ENCODE results near the gene MAP3K2.

Gene MAP3K2

DNA sequence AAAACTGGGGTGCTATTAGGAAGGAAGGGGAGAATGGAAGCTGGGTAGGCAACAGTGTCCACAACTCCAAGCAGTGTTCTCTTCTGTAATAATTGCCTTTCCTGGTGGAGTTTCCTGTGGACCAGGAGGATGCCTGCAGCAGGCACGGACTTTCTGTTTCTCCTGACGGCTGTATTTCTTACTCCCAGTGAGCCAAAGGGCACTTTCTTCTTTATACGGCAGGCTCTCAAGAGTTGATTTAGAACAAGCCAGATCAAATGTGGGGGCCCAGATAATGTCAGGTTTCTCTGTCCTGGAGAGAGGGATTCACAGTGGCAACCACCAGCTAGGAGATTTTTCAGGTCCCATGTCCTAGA is 17.5 kb upstream of the MAP3K2 start:
- no peak for DNase-seq

DNA sequence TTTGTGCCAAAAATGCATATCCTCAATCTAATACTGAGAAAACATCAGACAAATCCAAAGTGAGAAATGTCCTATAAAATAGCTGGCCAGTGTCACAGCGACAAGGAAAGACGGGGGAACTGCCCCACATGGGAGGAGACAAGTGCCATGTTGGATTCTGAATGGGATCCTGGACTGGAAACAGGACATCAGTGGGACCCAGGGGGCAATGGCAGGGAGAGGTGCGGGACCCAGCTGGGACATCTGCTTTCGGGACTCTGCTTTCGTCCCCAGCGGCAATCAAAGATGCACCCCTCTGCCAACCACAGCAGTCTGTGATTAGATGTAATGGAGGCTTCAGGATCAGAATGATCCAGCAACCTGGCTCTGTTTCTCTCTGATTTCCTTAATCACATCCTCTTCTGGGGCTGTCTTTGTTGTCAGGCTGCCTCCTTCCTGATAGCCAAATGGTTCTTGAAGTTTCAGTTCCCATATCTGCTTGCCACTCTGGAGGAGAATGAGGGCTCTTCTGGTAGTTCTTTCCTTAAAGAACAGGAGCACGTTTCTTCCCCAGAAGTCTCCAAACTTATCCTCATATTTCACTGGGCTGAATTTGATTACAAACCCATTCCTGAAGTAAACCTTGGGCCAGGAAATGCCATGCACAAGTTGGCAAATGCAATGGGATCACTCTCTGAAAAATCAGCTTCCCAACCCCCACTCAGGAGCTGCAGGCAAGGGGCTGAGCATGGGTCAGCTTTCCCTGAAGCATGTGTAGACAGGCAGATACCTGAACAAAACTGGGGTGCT is 16.9 kb upstream of the MAP3K2 start:
- no peak for DNase-seq

DNA sequence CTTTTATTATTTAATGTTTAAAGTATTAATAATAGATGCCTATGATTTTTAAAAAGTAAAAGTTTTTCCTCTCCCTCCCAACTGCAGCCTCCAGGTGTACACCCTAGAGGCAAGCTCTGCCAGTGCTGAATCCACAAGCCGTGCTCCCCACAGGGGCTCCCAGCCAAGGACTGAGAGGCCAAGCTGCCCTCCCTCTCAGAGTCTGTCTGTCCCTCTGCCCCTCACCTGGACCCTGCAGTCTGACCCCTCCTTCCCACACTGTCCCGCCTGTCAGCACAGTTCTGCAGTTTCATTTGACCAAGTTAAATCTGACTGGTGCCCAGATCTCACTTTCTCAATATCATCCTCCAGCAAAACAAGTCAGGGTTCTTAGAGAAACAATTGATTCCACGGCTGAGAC is 15.7 kb upstream of the MAP3K2 start:
- no peak for DNase-seq

DNA sequence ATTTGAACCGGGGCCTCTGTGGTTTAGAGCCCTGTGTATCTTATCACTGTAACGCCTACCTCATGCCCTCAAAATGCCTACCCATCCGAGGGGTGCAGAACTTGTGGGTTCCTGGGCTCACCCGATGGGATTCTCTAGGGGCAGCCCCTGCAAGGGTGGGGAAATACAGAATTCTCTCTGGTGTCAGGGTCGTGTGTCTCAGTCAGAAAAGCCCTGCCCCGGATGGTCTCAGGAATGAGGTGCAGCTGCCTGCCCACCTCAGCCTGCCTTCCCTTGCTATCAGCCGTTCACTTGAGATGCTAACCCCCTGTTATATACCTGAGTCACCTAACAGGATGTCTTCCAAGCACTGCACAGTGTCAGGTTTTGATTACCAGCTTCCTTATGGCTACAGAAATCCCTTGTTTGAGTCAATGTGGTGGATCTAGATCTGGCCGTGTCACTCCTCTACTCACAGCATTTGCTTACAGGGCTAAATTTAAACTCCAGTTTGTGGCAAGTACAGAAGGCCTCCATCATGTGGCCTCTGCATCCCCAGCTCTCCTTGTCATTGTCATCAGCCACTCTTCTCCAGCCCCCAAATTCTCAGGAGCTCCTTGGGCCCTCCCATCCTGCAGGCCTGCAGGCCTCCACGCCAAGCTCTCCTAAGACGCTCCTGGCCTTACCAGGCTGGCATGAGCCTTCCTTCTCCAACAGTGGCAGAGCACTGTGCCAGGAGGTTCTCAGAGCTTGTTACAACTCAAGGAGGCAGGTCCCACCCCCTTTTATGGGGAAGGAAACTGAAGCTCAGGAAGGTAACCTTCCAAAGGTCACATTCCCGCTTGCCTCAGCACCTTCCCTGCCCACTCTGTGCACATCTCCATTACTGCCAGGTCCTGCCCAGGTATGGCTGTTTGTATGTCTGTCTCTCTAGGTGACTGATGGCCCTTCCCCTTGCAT is 14.3 kb upstream of the MAP3K2 start:
- no peak for DNase-seq

DNA sequence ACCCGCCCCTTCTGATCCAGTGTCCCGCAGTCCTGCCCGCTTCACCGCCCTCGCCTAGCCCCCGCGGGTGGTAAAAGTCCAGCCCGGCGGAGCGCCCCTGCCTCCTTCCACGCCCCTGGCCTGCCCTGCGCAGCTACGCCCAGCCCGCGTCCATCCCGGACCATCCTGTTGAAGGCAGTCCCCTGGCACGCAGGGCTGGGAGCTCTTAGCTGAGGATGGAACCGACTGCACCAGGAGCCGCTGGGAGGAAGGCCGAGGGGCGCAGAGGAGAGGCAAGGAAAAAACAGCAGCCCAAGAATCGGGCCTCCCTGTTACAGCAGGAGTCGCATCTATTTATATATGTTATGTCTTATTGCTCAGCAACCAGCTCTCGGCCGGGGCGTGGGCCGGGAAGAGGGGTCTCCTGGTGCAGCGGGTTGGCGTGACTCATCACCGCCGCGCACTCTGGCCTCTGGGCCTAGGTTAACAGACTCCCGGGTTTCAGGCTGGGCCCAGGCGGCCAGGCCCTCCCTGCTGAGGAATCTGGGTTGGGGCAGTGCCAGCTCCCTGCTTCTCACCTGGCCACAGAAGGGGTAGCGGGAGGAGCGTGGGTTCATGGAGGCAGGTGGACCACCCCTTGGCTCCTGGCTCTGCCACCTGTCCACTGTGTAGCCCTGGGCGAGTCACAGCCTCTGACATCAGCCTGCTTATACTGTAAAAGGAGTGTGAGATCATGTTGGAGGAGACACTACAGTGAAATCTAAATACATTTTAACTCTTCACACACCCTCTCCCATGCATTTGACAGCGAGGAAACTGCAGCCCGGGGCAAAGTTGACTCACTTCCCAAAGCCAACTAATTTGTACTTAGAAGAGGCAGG is 13.4 kb upstream of the MAP3K2 start:
- DNase-seq, result no peak

DNA sequence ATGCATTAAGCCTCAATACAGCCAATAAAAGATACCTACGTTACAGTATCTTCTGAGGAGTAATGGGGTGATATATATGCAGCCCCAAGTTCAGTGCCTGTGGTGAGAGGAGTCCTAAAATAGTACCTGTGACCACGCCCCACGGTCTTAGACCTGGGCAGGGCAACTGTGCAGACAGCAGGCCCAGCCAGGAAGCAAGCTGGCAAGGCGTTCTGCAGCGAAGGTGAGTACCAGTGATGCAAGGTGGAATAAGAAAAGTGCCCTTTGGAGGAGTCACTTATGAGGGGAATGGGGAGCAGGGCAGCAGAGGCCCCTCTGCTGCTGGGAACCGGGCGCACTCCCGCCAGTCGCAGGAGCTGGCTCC is 12.7 kb upstream of the MAP3K2 start:
- DNase-seq, result no peak

DNA sequence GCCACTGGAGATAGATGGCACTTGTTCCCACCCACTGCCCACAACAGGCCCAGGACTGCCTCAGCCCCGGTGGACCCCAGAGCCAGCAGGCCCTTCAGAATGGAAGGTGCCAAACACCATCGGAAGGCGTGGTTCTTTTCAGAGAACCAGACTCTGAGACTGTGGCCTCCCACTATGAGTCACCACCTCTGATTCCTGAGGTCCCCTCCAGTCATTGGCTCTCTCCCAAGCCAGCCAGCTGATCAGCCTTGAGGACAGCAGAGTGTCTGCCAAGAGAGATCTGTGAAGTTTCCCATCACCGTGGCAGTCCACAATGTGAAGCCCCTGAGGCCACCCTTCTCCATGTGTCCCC is 10.4 kb upstream of the MAP3K2 start:
- DNase-seq, result no peak

DNA sequence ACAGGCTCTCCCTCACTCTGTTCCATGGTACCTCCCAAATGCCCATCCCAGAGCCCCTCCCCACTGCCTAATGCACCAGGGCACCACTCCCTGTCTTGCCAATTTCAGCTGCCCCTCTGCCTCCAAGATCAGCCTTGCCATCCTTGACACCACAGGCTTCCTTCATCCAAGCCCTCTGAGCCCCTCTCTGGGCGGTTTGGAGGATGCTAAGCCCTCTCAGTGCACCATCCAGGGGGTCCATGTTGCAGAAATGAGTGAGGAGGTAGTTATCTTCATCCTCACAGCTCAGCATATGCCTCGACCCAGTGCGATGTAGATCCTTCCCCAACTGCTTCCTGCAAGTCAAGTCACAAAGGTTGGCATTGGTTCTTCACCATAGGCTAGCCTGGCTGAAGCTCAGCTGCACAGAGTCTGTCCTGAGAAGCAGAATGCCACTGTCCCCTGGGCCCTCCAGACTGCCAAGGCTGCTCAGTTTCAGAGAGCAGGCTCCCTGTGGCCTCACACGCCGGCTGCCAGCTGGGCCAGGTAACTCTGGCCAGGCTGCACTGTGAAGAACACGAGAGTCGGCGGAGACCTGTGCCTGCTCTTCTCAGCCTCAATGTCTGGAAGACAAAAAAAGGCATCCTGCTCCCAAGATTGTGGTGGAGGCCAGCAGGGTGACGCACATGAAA is 9.9 kb upstream of the MAP3K2 start:
- no peak for DNase-seq

DNA sequence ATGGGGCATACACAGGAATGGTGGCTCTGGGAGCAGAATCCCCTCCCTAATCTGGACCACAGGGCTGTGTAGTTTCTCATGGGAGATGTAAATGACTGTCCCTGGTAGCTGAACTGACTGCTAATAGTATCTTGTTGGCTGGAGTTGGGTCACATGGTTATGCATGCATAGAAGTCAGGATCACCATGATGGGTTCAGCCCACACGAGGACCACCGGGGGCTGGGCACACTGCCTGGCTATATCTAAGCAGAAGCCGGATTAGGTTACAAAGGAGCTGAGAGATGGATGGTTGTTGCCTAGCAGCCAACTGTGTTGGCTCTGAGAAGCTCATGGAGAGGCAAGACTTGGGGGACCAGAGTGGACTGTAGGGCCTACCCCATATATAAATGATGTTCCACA is 6.7 kb upstream of the MAP3K2 start:
- DNase-seq, result no peak

DNA sequence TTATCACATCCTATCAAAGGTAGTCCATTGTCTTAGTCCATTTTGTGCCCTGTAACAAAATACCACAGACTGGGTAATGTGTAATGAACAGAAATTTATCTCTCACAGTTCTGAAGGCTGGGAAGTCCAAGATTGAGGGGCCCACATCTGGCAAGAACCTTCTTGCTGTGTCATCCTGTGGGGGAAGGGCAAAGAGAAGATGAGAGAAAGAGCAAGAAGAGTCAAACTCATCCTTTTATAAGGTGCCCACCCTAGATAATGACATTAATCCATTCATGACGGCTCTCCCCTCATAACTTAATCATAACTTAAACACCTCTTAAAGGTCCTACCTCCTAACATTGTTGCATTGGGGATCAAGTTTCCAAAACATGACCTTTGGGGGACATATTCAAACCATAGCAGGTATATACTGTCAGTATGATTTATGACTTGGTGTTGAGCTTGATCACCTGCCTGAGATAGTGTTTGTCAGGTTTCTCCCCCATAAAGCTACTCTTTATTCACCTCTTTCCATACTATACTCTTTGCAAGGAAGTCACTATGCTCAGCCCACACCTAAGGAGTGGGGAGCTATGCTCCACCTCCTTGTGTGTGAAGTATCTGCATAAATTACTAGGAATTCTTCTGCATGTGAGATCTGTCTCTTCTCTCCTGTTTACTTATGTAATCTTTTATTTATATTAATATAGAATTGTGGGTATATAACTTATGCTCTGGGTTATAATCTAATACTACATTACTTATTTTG is 5.2 kb upstream of the MAP3K2 start:
- no peak for DNase-seq

DNA sequence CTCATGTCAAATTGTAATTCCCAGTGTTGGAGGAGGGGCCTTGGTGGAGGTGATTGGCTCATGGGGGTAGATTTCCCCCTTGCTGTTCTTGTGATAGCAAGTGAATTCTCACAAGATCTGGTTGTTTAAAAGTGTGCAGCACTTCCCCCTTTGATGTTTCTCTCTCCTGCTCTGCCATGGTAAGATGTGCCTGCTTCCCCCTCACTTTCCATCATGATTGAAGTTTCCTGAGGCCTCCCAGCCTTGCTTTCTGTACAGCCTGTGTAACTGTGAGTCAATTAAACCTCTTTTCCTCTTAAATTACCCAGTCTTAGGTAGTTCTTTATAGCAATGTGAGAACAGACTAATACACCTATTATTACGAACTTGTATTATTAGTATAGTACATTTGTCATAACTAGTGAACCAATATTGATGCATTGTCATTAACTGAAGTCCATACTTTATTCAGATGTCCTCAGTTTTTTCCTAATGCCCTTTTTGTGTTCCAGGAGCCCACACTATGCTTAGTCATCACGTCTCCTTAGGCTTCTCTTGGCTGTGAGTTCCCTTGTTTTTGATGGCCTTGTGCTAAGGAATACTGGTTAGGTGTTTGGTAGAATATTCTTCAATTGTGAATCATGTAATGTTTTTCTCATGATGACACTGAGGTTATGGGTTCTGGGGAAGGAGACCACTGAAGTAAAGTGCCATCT is 4.5 kb upstream of the MAP3K2 start:
- DNase-seq, result no peak

DNA sequence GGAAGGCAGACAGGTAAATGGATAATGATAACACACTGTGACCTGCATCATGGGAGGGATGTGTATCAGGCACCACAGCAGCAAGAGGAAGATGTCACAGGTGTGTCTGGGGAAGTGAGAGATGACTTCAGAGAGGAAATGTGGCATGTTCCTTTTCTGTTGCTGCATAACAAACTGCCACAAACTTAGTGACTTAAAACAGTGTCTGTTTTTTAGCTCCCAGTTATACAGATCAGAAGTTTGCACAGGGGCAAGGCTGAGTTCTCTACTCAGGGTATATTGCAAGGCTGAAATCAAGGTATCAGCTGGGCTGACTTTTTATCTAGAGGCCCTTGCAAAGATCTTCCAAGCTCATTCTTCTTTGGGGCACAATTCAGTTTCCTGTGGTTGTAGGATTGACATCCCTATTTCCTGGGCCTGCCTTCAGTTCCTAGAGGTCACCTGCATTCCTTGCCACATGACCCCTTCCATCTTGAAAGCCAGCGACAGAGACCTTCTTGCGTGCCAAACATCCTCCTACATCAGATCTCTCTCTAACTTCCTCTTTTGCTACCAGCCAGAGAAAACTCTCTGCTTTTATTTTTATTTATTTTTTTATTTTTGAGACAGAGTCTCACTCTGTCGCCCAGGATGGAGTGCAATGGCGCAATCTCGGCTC is 2.1 kb upstream of the MAP3K2 start:
- DNase-seq, result no peak

DNA sequence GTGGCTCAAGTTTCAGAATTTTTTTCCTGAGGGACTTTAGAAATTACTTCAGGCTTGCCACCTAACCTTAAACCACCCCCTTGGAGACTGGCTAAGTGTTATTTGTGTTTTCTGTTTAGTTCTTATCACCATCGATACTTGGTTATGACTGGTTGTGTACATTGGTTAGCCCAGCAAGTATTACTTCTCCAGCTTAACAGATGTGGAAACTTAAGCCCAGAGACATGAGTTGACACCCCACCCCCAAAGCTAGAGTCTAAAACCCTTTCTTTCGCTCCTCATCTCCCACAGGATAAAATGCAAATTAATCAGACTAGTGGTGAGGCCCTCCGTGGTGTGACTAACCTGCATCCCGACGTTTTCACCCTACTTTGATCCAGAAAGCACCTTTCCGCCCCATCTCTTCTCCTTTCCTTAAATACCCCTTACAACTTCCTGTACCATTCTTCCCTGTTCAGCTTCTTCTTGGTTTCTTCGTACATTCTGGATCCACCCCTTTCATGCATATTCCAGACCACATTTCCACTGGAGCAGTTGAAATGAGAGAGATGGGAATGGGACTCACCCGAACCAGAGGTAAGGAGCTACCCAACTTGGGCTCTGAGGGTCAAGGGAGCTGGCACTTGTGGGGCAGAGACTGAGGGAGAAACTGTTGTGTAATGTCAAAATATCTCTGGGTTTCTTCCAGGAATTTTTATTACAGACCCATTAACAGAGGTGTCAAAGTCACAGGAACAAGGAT is 819 bp upstream of the MAP3K2 start:
- no peak for DNase-seq

DNA sequence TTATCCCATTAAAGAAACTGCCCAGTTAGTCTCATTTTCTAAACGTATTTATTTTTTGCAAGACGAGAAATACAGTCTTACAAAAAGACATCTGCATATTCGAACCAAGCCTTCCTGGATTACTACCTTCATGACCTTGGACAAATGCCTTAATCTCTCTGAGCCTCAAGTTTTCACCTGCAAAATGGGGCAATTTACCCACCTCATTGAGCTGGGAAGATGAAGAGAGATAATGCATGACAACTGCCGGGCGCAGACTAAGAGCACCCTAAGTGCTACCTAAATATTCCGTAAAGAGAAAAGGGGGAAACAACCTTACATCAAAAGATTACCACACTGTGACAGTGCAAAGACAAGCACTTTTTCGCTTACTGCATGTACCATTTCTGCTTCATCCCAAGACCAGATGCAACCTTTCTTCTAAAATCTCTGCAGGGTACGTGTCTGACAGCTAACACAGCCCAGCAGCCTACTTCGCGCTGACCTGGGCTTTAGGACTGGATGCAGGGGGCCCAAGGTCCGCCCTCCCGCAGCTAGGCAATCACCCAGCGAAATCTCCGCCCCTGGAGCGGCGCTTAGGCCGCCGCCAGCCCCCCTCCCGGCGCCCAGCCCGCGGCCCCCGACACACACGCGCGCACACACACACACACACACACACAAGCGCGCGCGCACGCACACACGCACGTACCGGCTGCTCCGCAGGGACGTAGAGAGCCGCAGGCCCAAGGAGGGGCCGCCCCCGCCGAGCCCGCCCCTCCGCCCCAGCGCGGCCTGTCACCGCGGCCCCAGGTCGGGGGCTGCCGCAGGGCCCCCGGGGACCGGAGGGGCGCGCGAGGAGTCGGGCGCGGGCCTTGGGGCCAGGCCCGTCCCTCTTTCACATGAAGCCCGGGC is 766 bp downstream of the MAP3K2 start:
- peak; percentile 70 for DNase-seq

DNA sequence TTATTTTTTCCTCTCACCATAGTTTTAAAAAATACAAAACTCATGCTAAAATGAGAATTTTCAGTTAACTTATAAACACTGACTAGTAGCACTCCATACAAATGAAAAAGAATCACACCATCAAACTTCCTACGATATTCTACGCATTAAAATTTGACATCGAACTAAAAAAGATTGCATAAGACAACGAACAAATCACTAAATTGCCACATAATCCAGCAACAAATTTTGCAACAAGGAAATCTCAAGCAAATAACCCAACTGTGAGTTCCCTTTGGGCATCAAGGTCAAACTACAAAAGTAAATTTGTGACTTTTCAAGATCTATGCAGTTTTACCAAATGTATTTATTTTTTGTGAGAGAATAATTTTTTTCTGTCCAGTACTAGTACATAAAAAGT is 1.5 kb downstream of the MAP3K2 start:
- DNase-seq, result no peak

DNA sequence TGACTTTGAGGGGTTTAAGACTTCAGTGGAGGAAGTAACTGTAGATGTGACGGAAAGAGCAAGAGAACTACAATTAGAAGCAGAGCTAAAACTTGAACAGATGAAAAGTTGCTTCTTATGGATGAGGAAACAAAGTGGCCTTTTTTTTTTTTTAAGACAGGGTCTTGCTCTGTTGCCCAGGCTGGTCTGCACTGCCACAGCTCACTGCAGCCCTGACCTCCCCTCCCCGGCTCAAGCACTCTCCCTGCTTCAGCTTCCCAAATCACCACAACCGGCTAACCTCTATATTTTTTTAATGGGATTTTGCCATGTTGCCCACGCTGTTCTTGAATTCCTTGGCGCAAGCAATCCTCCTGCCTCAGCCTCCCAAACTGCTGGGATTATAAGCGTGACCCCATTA is 3.2 kb downstream of the MAP3K2 start:
- DNase-seq, result no peak

DNA sequence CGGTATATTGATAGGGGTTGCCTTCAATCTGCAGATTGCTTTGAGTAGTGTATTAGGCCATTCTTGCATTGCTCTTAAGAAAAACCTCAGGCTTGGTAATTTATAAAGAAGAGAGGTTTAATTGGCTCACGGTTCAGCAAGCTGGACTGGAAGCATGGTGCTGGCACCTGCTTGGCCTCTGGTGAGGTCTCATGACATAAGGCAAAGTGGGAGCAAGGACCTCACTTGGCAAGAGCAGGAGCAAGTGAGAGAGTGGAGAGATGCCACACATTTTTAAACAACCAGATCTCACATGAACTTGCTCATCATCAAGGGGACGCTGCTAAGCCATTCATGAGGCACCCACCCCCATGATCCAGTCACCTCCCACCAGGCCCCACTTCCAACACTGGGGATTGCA is 4.9 kb downstream of the MAP3K2 start:
- no peak for DNase-seq

DNA sequence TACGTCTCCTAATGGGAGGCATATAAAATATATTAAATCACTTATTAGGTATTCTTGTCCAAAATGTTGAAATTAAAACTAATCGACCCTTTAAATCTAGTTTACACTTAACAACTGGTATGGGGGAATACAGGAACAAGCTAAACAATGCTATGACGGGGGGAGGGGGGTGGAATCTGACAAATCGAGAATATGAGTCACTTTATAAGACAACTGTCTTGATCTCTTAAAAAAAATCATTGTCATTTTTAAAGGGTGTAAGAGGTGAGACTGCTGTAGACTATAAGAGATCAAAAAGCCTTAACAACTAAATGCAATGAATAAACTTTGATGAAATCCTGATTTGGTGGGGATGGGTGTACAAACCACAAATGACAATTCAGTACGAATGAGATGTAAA is 6.0 kb downstream of the MAP3K2 start:
- no peak for DNase-seq

DNA sequence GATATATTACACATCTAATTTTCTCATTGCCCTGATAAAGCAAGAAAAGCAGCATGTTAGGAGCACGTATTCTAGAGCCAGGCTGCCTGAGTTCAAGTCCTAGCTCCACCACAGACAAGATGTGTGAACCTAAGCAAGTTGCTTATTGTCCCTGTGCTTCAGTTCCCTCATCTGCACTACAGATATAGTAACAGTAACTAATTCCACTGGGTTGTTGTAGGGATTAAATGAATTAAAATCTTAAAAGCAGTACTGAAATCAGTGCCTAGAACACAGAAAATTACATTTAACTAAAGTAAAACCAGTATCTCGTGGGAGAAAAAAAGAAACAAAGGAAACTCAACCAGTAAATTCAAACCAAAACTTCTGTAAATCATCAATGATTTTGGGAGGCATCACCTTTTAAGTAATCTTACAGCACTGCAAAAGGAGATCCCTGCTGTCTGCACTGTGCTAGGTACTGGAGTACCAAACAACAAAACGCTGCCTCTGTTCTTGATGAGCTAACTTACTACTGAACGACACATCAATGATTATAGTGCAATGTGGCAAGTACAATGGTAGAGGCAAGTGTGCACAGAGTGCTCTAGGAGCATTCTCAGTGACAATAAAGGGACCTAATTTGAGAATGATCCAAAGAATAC is 7.9 kb downstream of the MAP3K2 start:
- no peak for DNase-seq
